ENCODE results near the gene OR51B4.

Gene OR51B4

DNA sequence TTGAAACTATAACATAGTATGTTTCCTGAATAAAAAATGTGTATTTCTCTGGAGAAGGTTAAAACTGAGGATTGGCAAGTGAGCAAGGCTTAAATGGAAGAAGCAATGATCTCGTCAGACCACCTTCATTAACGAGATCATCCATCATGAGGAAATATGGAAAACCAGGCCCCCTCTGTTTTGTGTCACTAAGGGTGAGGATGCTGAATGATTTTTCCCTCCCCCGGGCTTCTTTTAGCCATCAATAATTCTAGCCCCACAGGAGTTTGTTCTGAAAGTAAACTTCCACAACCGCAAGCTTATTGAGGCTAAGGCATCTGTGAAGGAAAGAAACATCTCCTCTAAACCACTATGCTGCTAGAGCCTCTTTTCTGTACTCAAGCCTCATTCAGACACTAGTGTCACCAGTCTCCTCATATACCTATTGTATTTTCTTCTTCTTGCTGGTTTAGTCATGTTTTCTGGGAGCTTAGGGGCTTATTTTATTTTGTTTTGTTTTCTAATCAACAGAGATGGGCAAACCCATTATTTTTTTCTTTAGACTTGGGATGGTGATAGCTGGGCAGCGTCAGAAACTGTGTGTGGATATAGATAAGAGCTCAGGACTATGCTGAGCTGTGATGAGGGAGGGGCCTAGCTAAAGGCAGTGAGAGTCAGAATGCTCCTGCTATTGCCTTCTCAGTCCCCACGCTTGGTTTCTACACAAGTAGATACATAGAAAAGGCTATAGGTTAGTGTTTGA, 26.2 kb downstream of the OR51B4 start:
- no peak for DNase-seq
- peaks cover 0 to under 1% (median 0%) of the 10 kb centered on the region in 4 donors for H3K4me1 ChIP-seq

DNA sequence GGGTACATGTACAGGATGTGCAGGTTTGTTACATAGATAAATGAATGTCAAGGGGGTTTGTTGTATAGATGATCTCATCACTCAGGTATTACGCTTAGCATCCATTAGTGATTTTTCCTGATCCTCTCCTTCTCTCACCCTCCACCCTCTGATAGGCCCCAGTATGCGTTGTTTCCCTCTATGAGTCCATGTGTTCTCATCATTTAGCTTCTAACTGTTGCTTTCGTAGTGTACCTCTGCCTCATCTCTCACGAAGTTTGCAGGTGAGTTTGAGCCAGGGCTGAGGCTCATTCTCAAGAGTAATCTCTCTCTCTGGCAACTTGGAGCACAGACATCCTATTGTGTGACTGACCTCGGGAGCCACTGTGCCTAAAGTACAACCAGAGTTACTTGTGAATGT, 27.4 kb downstream of the OR51B4 start:
- no peak for DNase-seq
- H3K4me1 ChIP-seq, result no peaks in the 10 kb centered on the region
- no peak overlapping the region for H3K27ac ChIP-seq
- H3K27me3 ChIP-seq, result no peaks in the 10 kb centered on the region
- intact Hi-C loops (cut with DNase I; ENCODE audit: low total_unique reads), result no loop called here
- H3K9me3 ChIP-seq, result no peaks in the 10 kb centered on the region
- H3K4me3 ChIP-seq, result no peak overlapping the region
- H3K36me3 ChIP-seq, result no peaks in the 10 kb centered on the region
- TF ChIP-seq, protein P1, sequence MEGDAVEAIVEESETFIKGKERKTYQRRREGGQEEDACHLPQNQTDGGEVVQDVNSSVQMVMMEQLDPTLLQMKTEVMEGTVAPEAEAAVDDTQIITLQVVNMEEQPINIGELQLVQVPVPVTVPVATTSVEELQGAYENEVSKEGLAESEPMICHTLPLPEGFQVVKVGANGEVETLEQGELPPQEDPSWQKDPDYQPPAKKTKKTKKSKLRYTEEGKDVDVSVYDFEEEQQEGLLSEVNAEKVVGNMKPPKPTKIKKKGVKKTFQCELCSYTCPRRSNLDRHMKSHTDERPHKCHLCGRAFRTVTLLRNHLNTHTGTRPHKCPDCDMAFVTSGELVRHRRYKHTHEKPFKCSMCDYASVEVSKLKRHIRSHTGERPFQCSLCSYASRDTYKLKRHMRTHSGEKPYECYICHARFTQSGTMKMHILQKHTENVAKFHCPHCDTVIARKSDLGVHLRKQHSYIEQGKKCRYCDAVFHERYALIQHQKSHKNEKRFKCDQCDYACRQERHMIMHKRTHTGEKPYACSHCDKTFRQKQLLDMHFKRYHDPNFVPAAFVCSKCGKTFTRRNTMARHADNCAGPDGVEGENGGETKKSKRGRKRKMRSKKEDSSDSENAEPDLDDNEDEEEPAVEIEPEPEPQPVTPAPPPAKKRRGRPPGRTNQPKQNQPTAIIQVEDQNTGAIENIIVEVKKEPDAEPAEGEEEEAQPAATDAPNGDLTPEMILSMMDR (IDR thresholded peaks at IDR 0.05), result no peak

More for the DNA sequence above, 26.2 kb downstream of the OR51B4 start:
- H3K27ac ChIP-seq, result no peak overlapping the region
- H3K36me3 ChIP-seq, result no peaks in the 10 kb centered on the region
- H3K27me3 ChIP-seq, result no peaks in the 10 kb centered on the region
- no peaks in the 10 kb centered on the region for H3K9me3 ChIP-seq
- TF ChIP-seq, protein P1 (IDR thresholded peaks at IDR 0.05), result no peak
- H3K4me3 ChIP-seq, result no peak overlapping the region
- intact Hi-C loops (cut with DNase I; ENCODE audit: low total_unique reads), result no loop called here

DNA sequence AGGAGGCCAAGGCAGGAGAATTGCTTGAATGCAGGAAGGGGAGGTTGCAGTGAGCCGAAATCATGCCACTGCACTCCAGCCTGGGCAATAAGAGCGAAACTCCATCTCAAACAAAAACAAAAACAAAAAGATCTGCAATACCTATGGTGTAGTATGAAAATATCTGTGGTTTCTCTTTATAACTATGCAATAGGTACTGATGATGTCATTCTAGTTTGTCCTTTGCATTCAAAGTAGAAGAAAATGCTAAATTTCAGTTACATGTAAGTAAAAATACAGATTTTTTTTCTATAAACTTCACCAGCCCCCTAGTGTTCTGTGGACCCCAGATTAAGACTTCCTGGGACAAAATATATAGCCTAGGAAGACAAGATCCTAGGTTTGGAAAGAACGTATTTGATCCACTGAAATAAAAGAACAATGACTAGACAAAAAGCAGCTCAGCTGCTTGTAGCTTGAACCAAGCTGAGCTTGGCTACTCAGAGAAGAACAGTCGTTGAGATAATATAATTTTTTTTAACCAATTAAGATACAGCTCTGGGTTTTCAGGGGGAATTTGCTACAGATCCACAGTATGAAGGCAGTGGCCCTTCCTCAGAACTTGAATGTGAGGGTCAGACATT, 29.2 kb downstream of the OR51B4 start:
- Histone ChIP-seq H3K36me3 (no peaks in the 10 kb centered on the region), H3K27me3 (no peaks in the 10 kb centered on the region), H3K9me3 (no peaks in the 10 kb centered on the region), H3K4me3 (no peak overlapping the region), H3K4me1 (no peaks in the 10 kb centered on the region), H3K27ac (no peak overlapping the region)
- no peak for DNase-seq
- TF ChIP-seq, protein P1 (IDR thresholded peaks at IDR 0.05), result no peak
- intact Hi-C loops (cut with DNase I; ENCODE audit: low total_unique reads), result no loop called here

DNA sequence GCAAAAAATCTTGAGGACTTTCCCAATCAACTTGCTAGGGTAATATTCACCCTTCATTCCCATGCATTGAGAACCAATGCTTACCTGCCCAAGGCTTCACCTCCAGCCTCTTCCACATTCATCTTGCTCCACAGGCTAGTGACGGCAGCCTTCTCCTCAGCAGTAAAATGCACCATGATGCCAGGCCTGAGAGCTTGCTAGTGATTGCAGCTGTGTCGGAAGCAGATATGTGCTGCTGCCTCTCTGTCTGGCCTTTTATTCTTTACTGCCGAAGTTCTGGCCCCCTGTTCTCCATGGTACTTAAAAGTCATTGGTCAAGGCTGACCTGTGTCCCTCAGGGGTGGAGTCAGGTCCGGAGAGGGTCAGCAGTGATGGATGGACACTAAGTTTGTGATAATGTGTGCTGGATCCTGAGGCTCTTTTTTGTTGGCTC, 32.0 kb downstream of the OR51B4 start, which contains the start of gene HBE1:
HBE1 (minus strand) TSS at position 231 of the 433 bp plus-strand sequence; CDS start at position 176, 55 bp downstream.
- TF ChIP-seq, protein P1 (IDR thresholded peaks at IDR 0.05), result no peak
- Histone ChIP-seq H3K36me3 (no peaks in the 10 kb centered on the region), H3K4me1 (no peaks in the 10 kb centered on the region), H3K4me3 (no peak within 1 kb of the TSS), H3K27me3 (no peaks in the 10 kb centered on the region), H3K27ac (no peak within 1 kb of the TSS), H3K9me3 (no peaks in the 10 kb centered on the region)
- intact Hi-C loops (cut with DNase I; ENCODE audit: low total_unique reads), result no loop called here
- DNase-seq, result no peak

DNA sequence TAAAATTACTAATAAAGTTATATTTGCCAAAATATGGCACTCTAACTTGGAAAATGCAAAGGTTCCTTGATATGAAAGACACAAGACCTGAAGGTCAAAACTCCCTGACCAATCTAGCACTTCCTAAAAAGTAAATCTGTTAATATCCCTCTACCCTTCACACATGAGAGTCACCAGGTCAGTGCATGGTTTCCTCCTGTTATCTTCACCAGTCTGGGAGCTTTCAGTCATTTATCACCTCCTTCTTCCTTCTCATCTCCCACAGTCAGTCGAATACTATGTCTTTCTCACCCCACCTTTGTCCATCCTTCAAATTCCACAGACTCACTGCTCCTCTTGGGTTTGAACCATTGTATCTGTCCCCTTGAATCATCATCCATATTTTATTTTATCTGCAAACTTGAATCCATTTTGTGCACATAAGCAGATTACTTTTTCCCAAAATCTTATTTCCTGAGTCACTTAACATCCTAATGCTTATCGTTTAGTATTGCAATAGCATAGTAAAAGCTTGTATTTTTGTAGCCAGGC, 34.6 kb downstream of the OR51B4 start:
- TF ChIP-seq, protein P1 (IDR thresholded peaks at IDR 0.05), result no peak
- no peaks in the 10 kb centered on the region for H3K36me3 ChIP-seq
- DNase-seq, result no peak
- H3K4me3 ChIP-seq, result no peak overlapping the region
- no peak overlapping the region for H3K27ac ChIP-seq
- intact Hi-C loops (cut with DNase I; ENCODE audit: low total_unique reads), result no loop called here
- no peaks in the 10 kb centered on the region for H3K9me3 ChIP-seq
- no peaks in the 10 kb centered on the region for H3K27me3 ChIP-seq
- H3K4me1 ChIP-seq, result no peaks in the 10 kb centered on the region

Measured in tibial artery (tissue), 4 donors.